GM23338 (cell line): ENCODE data around the gene PLXNA2.

Source experiments
- POLR2AphosphoS5 ChIP-seq: IDR thresholded peaks from 2 replicates; pipeline ENCODE4 v1.6.1; 2016; ENCODE audit warnings: antibody characterized with exemption, low read depth
- ZNF331 ChIP-seq: fragments of 250-450 bp; sonication (Bioruptor Pico); IDR thresholded peaks from 2 replicates; pipeline ENCODE4 v1.5.0; 2020; ENCODE audit warnings: low read depth, mild to moderate bottlenecking, moderate library complexity
- TF ChIP-seq, protein P1 (sequence below), 2 experiments: fragments of 200-600 bp in 1 of 2; sonication (generic) in 1 of 2; conservative IDR thresholded peaks; 2 replicates each; pipeline versions ENCODE4 v1.5.1 to v1.6.1; 2016 to 2017; ENCODE audit warnings: antibody characterized with exemption in 2 of 2, low read depth in 2 of 2, mild to moderate bottlenecking in 2 of 2, moderate library complexity in 1 of 2

DNA sequence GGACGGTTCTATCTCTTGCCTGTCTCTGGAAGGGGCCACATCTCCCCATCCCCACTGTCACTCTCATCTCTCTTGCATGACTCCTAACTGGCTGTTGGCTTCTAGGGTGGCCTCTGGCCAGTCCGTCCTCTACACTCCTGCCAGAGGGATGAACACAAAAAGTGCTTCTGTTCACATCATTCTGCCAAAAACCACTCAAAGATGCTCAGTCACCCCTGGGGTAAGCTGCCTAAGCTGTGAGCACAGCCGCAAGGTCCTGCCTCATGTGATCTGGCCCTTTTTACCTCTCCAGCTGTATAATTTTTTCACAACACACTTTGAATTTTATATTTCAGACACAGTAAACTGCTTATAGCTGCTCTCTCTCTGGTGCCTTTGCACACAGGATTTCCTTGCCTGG, 235.7 kb downstream of the PLXNA2 start:
- no peak for TF ChIP-seq POLR2AphosphoS5
- no peak for TF ChIP-seq ZNF331 (CRISPR knock-in tag)
- TF ChIP-seq, protein P1, sequence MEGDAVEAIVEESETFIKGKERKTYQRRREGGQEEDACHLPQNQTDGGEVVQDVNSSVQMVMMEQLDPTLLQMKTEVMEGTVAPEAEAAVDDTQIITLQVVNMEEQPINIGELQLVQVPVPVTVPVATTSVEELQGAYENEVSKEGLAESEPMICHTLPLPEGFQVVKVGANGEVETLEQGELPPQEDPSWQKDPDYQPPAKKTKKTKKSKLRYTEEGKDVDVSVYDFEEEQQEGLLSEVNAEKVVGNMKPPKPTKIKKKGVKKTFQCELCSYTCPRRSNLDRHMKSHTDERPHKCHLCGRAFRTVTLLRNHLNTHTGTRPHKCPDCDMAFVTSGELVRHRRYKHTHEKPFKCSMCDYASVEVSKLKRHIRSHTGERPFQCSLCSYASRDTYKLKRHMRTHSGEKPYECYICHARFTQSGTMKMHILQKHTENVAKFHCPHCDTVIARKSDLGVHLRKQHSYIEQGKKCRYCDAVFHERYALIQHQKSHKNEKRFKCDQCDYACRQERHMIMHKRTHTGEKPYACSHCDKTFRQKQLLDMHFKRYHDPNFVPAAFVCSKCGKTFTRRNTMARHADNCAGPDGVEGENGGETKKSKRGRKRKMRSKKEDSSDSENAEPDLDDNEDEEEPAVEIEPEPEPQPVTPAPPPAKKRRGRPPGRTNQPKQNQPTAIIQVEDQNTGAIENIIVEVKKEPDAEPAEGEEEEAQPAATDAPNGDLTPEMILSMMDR (conservative IDR thresholded peaks at IDR 0.05; ENCODE audit: low read depth in 2 of 2) = no peak
